HG02610 (cell line): ENCODE measurements around the gene REXO5.
"Not testable (repeated sequence)": the region's sequence is repeated elsewhere in the genome, so short reads cannot be mapped to it uniquely, and the experiment has no call there.

Source experiments
- ATAC-seq: cut with Tn5 transposase; IDR thresholded peaks from one replicate; pipeline ENCODE4 v1.9.1; 2021; ENCODE audit warnings: mild to moderate bottlenecking, moderate library complexity; ENCODE audit not compliant: unreplicated experiment

REXO5 gene, protein sequence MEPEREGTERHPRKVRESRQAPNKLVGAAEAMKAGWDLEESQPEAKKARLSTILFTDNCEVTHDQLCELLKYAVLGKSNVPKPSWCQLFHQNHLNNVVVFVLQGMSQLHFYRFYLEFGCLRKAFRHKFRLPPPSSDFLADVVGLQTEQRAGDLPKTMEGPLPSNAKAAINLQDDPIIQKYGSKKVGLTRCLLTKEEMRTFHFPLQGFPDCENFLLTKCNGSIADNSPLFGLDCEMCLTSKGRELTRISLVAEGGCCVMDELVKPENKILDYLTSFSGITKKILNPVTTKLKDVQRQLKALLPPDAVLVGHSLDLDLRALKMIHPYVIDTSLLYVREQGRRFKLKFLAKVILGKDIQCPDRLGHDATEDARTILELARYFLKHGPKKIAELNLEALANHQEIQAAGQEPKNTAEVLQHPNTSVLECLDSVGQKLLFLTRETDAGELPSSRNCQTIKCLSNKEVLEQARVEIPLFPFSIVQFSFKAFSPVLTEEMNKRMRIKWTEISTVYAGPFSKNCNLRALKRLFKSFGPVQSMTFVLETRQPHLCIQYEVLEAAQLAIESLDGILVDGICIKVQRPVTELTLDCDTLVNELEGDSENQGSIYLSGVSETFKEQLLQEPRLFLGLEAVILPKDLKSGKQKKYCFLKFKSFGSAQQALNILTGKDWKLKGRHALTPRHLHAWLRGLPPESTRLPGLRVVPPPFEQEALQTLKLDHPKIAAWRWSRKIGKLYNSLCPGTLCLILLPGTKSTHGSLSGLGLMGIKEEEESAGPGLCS

GRCh38 chr16:20806168-20807050 is at the start of gene REXO5, which contains the start of gene ERI2:
Gene REXO5 (plus strand): TSS chr16:20806527. CDS start chr16:20806954, 427 bp downstream.
Gene ERI2 (minus strand): TSS chr16:20806472. CDS start chr16:20806430, 42 bp downstream.
- peak; percentile 77 for ATAC-seq

DNA sequence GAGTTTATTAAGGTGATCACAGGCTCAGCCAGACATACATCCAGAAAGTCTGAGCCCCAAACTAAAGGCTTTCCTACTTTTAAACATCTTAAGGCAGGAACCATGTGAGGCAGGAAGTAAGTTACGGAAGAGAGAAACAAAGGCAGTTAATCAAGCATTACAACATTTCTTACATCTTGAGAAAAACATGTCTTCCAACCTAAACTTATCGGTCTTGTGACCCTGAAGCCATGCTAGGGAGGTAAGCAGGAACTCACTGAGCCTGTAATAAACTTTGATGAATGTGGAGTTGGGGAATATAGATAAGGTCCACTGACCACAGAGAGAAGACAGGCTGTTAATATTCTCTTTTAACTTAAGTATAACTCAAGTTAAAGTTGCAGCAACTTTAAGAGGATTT is 46.0 kb upstream of the REXO5 start:
- ATAC-seq: no peak

GRCh38 chr16:20761175-20761574 is 45.2 kb upstream of the REXO5 start:
- no peak for ATAC-seq

DNA sequence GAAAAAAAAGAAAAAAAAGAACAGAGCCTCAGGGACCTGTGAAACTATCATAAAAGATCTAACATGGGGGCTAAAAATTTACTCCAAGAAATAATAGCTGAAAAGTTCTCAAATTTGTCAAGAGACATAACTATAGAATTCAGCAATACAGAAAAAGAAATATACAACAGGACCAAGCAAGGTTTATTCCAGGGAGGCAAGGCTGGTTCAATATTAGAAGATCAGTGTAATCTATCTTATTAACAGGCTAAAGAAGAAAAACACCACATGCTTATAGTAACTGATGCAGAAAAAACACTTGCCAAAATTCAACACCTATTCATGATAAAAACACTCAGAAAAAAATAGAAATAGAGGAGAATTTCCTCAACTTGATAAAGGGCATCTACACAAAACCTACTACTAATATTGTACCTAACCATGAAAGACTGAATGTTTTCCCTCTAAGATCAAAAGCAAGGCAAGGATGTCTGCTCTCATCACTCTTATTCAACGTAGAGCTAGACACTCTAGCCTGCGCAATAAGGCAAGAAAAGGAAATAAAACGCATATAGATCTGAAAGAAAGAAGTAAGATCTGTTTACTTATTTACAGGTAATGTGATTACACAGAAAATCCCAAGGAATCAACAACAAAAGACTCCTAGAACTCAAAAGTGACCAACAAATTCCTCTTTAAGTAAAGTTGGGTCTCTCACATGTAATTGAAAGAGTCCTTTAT is 43.8 kb upstream of the REXO5 start:
- ATAC-seq: no peak

DNA sequence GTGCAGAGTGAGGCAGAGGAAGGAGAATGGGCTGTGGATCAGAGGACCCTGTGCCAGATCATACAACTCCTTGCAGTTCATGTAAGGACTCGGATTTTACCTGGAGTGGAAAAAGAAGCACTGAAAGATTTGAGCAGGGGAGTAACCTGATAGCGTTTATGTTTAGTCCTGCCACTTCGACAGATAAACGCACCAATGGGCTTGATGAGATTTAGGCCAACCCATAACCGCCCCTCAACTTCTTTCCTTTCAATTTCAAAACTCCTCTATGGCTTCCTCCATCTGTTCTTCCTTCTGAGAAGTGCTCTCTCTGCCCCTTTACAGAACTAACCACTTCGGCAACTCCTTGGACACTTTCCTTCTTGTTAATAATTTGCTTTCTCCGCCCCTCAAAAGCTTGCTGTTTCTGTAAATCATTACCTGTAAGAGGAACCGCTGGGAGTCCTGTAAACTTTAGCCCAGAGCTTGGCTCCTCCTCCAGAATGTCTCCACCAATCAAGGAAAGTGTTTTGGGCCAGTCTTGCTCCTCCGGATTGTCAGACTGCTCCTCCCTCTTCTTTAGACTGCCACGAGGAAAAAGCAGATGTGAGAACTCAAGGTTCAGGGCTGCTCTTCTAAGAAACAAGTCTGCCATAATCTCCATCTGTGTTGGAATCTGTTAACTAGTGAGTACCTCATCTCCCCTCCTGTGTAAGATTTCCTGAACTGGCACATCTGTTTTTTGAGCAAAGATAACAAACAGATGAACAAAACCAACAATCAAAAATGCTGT is 42.7 kb upstream of the REXO5 start, which contains the start of gene ACSM3:
ACSM3 (plus strand) TSS at position 554 of the 772 bp plus-strand sequence. CDS start 6,021 bp downstream, outside the sequence.
- ATAC-seq: peak; percentile 97

- ATAC-seq: not testable (repeated sequence)
Observed at GRCh38 chr16:20764448-20764847, 41.9 kb upstream of the REXO5 start.

- no peak for ATAC-seq
Observed at GRCh38 chr16:20765732-20766131, 40.6 kb upstream of the REXO5 start.

- ATAC-seq: no peak
Observed at GRCh38 chr16:20766294-20766693, 40.0 kb upstream of the REXO5 start.

- ATAC-seq: no peak
Observed at GRCh38 chr16:20767577-20767976, 38.8 kb upstream of the REXO5 start.

GRCh38 chr16:20768121-20768520 is 38.2 kb upstream of the REXO5 start:
- ATAC-seq: no peak

DNA sequence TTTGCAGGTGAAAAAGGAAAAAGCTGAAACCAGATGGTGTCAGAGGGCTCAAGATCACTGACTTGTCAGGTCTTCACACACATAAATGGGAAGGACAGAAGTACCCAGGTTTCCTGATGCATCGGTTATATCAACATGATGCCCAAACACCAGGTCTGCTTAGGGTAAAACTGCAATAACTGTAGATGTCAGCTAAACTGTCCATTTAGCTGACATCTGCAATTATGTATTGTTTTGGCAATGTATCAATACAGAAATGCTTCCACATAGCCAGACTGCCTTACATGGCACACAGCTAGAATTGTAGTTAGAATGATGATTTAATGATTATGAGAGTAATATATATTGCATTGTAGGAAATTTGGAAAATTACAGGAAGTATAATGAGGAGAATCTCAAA is 37.5 kb upstream of the REXO5 start:
- no peak for ATAC-seq

DNA sequence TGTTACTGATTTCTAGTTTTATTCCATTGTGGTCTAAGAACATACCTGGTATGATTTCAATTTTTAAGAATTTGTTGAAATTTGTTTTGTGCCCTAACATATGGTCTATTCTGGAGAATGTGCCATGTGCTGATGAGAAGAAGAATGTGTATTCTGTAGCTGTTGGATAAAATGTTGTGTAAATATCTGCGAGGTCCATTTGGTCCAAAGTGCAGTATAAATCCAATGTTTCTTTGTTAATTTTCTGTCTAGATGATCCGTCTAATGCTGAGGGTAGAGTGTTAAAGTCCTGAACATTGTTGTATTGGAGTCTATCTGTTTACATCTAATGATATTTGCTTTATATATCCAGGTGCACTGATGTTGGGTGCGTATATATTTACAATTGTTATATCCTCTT is 32.6 kb upstream of the REXO5 start:
- ATAC-seq: no peak

GRCh38 chr16:20774703-20775362 is 31.5 kb upstream of the REXO5 start:
- no peak for ATAC-seq

GRCh38 chr16:20781697-20782096 is 24.6 kb upstream of the REXO5 start:
- no peak for ATAC-seq

- no peak for ATAC-seq
Observed at GRCh38 chr16:20782470-20782869, 23.9 kb upstream of the REXO5 start.

- ATAC-seq: no peak
Observed at GRCh38 chr16:20784204-20784603, 22.1 kb upstream of the REXO5 start.

- ATAC-seq: no peak
Observed at GRCh38 chr16:20789130-20789529, 17.2 kb upstream of the REXO5 start.

DNA sequence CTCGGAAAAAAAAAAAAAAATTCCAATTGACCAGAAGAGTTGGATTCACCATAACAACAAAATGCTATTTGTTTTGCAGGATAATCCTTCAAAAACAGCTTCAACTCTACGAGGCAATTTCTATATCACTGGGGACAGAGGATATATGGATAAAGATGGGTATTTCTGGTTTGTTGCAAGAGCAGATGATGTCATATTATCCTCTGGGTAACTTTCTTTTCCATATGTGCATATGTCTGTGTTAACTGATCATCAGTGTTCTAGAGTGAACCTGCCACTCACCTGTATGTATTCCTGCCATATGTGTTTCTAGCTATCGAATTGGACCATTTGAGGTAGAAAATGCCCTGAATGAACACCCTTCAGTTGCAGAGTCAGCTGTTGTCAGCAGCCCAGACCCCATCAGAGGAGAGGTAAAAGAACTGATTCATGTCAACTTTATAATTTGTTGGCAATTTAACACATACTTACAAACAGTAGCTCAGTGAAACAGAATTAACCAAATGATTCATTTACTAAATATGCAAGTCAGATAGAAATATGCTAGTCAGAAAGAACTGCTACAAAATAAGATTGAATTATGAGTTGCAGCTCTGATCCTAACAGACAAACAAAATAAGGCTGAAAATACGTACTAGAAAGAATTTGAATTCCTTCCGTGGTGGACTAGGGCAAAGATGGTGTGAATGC is 14.3 kb upstream of the REXO5 start:
- ATAC-seq: no peak
